ENCODE data around the gene ELF2.
"Not testable (repeated sequence)": the region's sequence is repeated elsewhere in the genome, so short reads cannot be mapped to it uniquely, and the experiment has no call there.

ELF2 gene

GRCh38 chr4:139015269-139015947, 161.6 kb downstream of the ELF2 start, which contains the start of gene NOCT:
TSS of gene NOCT (plus strand) at chr4:139015781. CDS start at chr4:139015982, 201 bp downstream.
- TF ChIP-seq, protein P1, sequence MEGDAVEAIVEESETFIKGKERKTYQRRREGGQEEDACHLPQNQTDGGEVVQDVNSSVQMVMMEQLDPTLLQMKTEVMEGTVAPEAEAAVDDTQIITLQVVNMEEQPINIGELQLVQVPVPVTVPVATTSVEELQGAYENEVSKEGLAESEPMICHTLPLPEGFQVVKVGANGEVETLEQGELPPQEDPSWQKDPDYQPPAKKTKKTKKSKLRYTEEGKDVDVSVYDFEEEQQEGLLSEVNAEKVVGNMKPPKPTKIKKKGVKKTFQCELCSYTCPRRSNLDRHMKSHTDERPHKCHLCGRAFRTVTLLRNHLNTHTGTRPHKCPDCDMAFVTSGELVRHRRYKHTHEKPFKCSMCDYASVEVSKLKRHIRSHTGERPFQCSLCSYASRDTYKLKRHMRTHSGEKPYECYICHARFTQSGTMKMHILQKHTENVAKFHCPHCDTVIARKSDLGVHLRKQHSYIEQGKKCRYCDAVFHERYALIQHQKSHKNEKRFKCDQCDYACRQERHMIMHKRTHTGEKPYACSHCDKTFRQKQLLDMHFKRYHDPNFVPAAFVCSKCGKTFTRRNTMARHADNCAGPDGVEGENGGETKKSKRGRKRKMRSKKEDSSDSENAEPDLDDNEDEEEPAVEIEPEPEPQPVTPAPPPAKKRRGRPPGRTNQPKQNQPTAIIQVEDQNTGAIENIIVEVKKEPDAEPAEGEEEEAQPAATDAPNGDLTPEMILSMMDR (IDR thresholded peaks at IDR 0.05; ENCODE audit: insufficient read depth, low read length, poor library complexity, severe bottlenecking), result no peak
- Histone ChIP-seq H3K4me3 (replicated peaks; ENCODE audit: low read depth, low read length) (peak within 1 kb of the TSS; percentile 82), H3K36me3 (ENCODE audit: control insufficient read depth, insufficient read depth, low read length) (no peaks in the 10 kb centered on the region), H3K27me3 (replicated peaks; ENCODE audit: control insufficient read depth, insufficient read depth, low read length) (no peaks in the 10 kb centered on the region)
- DNase-seq (ENCODE audit: extremely low read depth, insufficient read length), result peak; percentile 94

- DNase-seq (ENCODE audit: extremely low read depth, insufficient read length), result no peak
These were observed 162.4 kb downstream of the ELF2 start for GRCh38 chr4:139014371-139015268.

GRCh38 chr4:139011225-139011950, 165.6 kb downstream of the ELF2 start:
- TF ChIP-seq, protein P1 (IDR thresholded peaks at IDR 0.05; ENCODE audit: insufficient read depth, low read length, poor library complexity, severe bottlenecking), result no peak
- Histone ChIP-seq H3K27me3 (replicated peaks; ENCODE audit: control insufficient read depth, insufficient read depth, low read length) (no peaks in the 10 kb centered on the region), H3K36me3 (ENCODE audit: control insufficient read depth, insufficient read depth, low read length) (no peaks in the 10 kb centered on the region), H3K4me3 (replicated peaks; ENCODE audit: low read depth, low read length) (no peak overlapping the region)
- no peak for DNase-seq (ENCODE audit: extremely low read depth, insufficient read length)

More at GRCh38 chr4:139014371-139015268, 162.4 kb downstream of the ELF2 start:
- H3K36me3 ChIP-seq (ENCODE audit: control insufficient read depth, insufficient read depth, low read length), result no peaks in the 10 kb centered on the region
- H3K4me3 ChIP-seq (replicated peaks; ENCODE audit: low read depth, low read length), result peak overlapping the region; percentile 82
- no peaks in the 10 kb centered on the region for H3K27me3 ChIP-seq (replicated peaks; ENCODE audit: control insufficient read depth, insufficient read depth, low read length)
- TF ChIP-seq, protein P1 (IDR thresholded peaks at IDR 0.05; ENCODE audit: insufficient read depth, low read length, poor library complexity, severe bottlenecking), result no peak

- Histone ChIP-seq H3K4me3 (replicated peaks; ENCODE audit: low read depth, low read length) (no peak overlapping the region), H3K36me3 (ENCODE audit: control insufficient read depth, insufficient read depth, low read length) (no peaks in the 10 kb centered on the region), H3K27me3 (replicated peaks; ENCODE audit: control insufficient read depth, insufficient read depth, low read length) (no peaks in the 10 kb centered on the region)
- DNase-seq (ENCODE audit: extremely low read depth, insufficient read length), result no peak
- TF ChIP-seq, protein P1 (IDR thresholded peaks at IDR 0.05; ENCODE audit: insufficient read depth, low read length, poor library complexity, severe bottlenecking), result no peak
These were observed 167.3 kb downstream of the ELF2 start for GRCh38 chr4:139009702-139010101.

DNA sequence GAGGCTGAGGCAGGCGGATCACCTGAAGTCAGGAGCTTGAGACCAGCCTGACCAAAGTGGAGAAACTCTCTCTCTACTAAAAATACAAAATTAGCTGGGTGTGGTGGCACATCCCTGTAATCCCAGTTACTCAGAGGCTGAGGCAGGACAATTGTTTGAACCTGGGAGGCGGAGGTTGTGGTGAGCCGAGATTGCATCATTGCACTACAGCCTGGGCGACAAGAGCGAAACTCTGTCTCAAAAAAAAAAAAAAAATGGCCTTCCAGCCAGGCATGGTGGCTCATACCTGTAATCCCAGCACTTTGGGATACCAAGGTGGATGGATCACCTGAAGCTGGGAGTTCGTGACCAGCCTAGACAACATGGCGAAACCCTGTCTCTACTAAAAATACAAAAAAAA, 168.7 kb downstream of the ELF2 start:
- not testable (repeated sequence) for DNase-seq (ENCODE audit: extremely low read depth, insufficient read length); H3K4me3 ChIP-seq (replicated peaks; ENCODE audit: low read depth, low read length); H3K27me3 ChIP-seq (replicated peaks; ENCODE audit: control insufficient read depth, insufficient read depth, low read length); H3K36me3 ChIP-seq (ENCODE audit: control insufficient read depth, insufficient read depth, low read length)
